Osteocyte (in vitro differentiated cells): ENCODE results near the gene STARD13. TPM values are rescaled to one million over a fixed set of nuclear protein-coding genes. Genes with fewer than 3 reads are reported as not detected.

Source experiments
- DNase-seq: peaks from one replicate; pipeline ENCODE4 v3.0.0; 2021; ENCODE audit warnings: mixed read lengths; ENCODE audit not compliant: unreplicated experiment; ENCODE audit errors: extremely low spot score
- H3K27ac Mint-ChIP-seq: one replicate; pipeline ENCODE4 v1.8.0; 2021; ENCODE audit warnings: mild to moderate bottlenecking, mixed read lengths; ENCODE audit not compliant: unreplicated experiment
- H3K27me3 Mint-ChIP-seq: one replicate; pipeline ENCODE4 v1.8.0; 2021; ENCODE audit warnings: mixed read lengths; ENCODE audit not compliant: unreplicated experiment
- H3K36me3 Mint-ChIP-seq: one replicate; pipeline ENCODE4 v1.8.0; 2021; ENCODE audit warnings: mixed read lengths; ENCODE audit not compliant: unreplicated experiment
- H3K4me1 Mint-ChIP-seq: one replicate; pipeline ENCODE4 v1.8.0; 2021; ENCODE audit warnings: mixed read lengths; ENCODE audit not compliant: unreplicated experiment
- H3K4me3 Mint-ChIP-seq: one replicate; pipeline ENCODE4 v1.8.0; 2021; ENCODE audit warnings: mild to moderate bottlenecking, moderate library complexity, mixed read lengths; ENCODE audit not compliant: unreplicated experiment
- H3K9me3 Mint-ChIP-seq: one replicate; pipeline ENCODE4 v1.8.0; 2021; ENCODE audit warnings: mixed read lengths; ENCODE audit not compliant: unreplicated experiment
- CTCF ChIP-seq: fragments of 200-600 bp; sonication (generic); IDR thresholded peaks from 2 replicates; pipeline ENCODE4 v1.5.0; 2021; ENCODE audit warnings: antibody characterized with exemption, mild to moderate bottlenecking, moderate library complexity
- long read RNA-seq: library from polyadenylated mRNA; unstranded; transcript quantifications from one replicate; pipeline ENCODE4 v2.0.0, GENCODE V29; 2021
- total RNA-seq: library from RNA; stranded (reverse); gene quantifications from 2 replicates; pipeline ENCODE4 v1.2.1, GENCODE V29; 2021

The STARD13 gene, protein sequence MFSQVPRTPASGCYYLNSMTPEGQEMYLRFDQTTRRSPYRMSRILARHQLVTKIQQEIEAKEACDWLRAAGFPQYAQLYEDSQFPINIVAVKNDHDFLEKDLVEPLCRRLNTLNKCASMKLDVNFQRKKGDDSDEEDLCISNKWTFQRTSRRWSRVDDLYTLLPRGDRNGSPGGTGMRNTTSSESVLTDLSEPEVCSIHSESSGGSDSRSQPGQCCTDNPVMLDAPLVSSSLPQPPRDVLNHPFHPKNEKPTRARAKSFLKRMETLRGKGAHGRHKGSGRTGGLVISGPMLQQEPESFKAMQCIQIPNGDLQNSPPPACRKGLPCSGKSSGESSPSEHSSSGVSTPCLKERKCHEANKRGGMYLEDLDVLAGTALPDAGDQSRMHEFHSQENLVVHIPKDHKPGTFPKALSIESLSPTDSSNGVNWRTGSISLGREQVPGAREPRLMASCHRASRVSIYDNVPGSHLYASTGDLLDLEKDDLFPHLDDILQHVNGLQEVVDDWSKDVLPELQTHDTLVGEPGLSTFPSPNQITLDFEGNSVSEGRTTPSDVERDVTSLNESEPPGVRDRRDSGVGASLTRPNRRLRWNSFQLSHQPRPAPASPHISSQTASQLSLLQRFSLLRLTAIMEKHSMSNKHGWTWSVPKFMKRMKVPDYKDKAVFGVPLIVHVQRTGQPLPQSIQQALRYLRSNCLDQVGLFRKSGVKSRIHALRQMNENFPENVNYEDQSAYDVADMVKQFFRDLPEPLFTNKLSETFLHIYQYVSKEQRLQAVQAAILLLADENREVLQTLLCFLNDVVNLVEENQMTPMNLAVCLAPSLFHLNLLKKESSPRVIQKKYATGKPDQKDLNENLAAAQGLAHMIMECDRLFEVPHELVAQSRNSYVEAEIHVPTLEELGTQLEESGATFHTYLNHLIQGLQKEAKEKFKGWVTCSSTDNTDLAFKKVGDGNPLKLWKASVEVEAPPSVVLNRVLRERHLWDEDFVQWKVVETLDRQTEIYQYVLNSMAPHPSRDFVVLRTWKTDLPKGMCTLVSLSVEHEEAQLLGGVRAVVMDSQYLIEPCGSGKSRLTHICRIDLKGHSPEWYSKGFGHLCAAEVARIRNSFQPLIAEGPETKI
- total RNA-seq: 64.8 and 72.0 TPM in 2 replicates
- long read RNA-seq, full-length matches to known transcripts: 9 of 57 reads
- long read RNA-seq, partial matches to known transcripts: 27 of 57 reads
- long read RNA-seq, other reads (novel, unspliced or antisense): 21 of 57 reads

DNA sequence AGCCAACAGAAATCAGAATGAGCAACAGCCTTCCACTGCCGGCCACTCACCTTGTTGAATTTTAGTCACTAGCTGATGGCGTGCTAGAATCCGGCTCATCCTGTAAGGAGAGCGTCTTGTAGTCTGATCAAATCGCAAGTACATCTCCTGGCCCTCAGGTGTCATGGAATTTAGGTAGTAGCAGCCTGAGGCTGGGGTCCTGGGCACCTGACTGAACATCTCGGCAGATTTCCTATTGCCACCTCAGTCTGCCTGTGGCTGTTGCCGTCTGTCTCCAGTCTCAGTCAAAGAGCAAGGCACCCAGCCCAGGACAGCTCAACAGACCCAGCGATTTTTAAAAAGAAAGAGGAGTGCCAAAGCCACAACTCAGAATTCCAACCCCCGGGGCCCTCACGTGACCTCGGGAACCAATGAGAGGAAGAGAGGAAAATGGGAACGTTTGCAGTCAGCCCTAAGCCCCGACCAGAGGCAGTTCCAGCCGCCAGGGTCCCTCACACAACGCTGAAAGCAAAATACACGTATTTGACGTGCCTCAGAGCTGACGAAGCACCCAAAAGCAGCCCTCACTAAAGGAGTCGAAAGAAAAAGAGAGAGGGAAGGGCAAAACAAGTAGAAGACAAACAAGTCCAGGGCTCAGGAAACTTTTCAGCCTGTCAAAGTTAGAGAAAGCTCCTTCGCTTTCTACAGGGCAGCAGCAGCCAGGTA is at the start of gene STARD13:
STARD13 (minus strand) TSS at position 336 of the 705 bp plus-strand sequence; CDS start at position 219, 117 bp downstream.
- Mint-ChIP-seq H3K4me1 (peaks cover 49% of the 10 kb centered on the region), H3K27ac (peak within 1 kb of the TSS; percentile 99), H3K9me3 (no peaks in the 10 kb centered on the region), H3K27me3 (no peaks in the 10 kb centered on the region), H3K4me3 (peak within 1 kb of the TSS; percentile 93), H3K36me3 (peaks cover 8% of the 10 kb centered on the region)
- peak; percentile 97 for DNase-seq
- TF ChIP-seq CTCF: peak; percentile 61

DNA sequence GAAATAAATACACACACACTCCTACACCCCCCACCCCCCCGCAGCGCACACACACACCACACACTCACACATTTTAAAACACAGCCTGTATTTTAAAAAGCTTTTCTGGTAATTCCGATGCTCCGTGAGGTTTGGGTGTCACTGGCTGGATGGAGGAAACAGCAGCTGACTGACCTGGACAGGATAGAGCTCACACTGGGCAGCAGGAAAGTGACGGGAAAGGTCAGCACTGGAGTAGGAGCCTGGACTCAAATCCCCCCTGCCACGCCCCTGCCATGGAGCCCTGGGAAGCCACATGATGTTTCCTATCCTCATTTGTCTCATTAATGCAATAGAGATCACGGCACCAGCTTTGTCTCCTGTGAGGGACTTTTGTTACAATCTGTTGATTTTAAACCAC is 49.3 kb upstream of the STARD13 start:
- no peak overlapping the region for H3K27ac Mint-ChIP-seq
- H3K9me3 Mint-ChIP-seq: no peaks in the 10 kb centered on the region
- TF ChIP-seq CTCF: no peak
- H3K27me3 Mint-ChIP-seq: no peaks in the 10 kb centered on the region
- H3K4me3 Mint-ChIP-seq: no peak overlapping the region
- H3K4me1 Mint-ChIP-seq: peaks cover 1% of the 10 kb centered on the region
- DNase-seq: no peak
- peaks cover 6% of the 10 kb centered on the region for H3K36me3 Mint-ChIP-seq

- H3K4me1 Mint-ChIP-seq: peaks cover 19% of the 10 kb centered on the region
- H3K9me3 Mint-ChIP-seq: no peaks in the 10 kb centered on the region
- no peak for TF ChIP-seq CTCF
- no peak overlapping the region for H3K27ac Mint-ChIP-seq
- peaks cover 4% of the 10 kb centered on the region for H3K36me3 Mint-ChIP-seq
- H3K4me3 Mint-ChIP-seq: no peak overlapping the region
- DNase-seq: no peak
- H3K27me3 Mint-ChIP-seq: no peaks in the 10 kb centered on the region
Observed at GRCh38 chr13:33331962-33332361, 46.4 kb upstream of the STARD13 start.

- Mint-ChIP-seq H3K4me1 (peaks cover 22% of the 10 kb centered on the region), H3K4me3 (no peak overlapping the region), H3K27ac (no peak overlapping the region), H3K36me3 (peaks cover 4% of the 10 kb centered on the region), H3K27me3 (no peaks in the 10 kb centered on the region), H3K9me3 (no peaks in the 10 kb centered on the region)
- TF ChIP-seq CTCF: no peak
- DNase-seq: no peak
Observed at GRCh38 chr13:33330483-33330882, 44.9 kb upstream of the STARD13 start.
